ENCODE data around the gene COL18A1. TPM values are rescaled to one million over a fixed set of nuclear protein-coding genes. Genes with fewer than 3 reads are reported as not detected.

The COL18A1 gene
- total and polyA plus RNA-seq, 2 experiments from 2014 or later = 97.1 to 140 TPM

GRCh38 chr21:45403133-45403824 is 1.7 kb upstream of the COL18A1 start:
- TF ChIP-seq EZH2 (IDR thresholded peaks at IDR 0.05; ENCODE audit: borderline replicate concordance) = no peak
- no peak for TF ChIP-seq CTCF (IDR thresholded peaks at IDR 0.05; ENCODE audit: poor library complexity)
- TF ChIP-seq EZH2phosphoT487 (IDR thresholded peaks at IDR 0.05; ENCODE audit: low read depth, severe bottlenecking, unreplicated experiment) = no peak
- WGBS (ENCODE audit: low lambda C conversion rate, missing lambda C conversion rate) = 89% methylated on average over 7 of the region's 7 CpGs
- Histone ChIP-seq H3K4me3 (no peak overlapping the region), H3K36me3 (replicated peaks; ENCODE audit: insufficient read depth, low read depth) (no peaks in the 10 kb centered on the region), H3K27ac (no peak overlapping the region), H3K4me2 (no peak overlapping the region), H3K4me1 (ENCODE audit: insufficient read depth) (peaks cover 28% of the 10 kb centered on the region), H3K79me2 (peaks cover 19% of the 10 kb centered on the region), H3K9me3 (ENCODE audit: low read depth) (peaks cover 4% of the 10 kb centered on the region), H4K20me1 (ENCODE audit: insufficient read depth, poor library complexity, severe bottlenecking) (no peaks in the 10 kb centered on the region), H3K27me3 (no peaks in the 10 kb centered on the region), H2AFZ (no peak overlapping the region), H3K9me2 (replicated peaks; ENCODE audit: insufficient read depth) (no peaks in the 10 kb centered on the region)
- DNase-seq (ENCODE audit: low spot score) = no peak

- DNase-seq (ENCODE audit: low spot score) = peak; percentile 58
- Histone ChIP-seq H3K9me3 (ENCODE audit: low read depth) (peaks cover 4% of the 10 kb centered on the region), H2AFZ (peak overlapping the region; percentile 78), H3K9me2 (replicated peaks; ENCODE audit: insufficient read depth) (no peaks in the 10 kb centered on the region), H3K36me3 (replicated peaks; ENCODE audit: insufficient read depth, low read depth) (no peaks in the 10 kb centered on the region), H3K4me2 (peak overlapping the region; percentile 99), H3K27me3 (no peaks in the 10 kb centered on the region), H3K4me3 (peak overlapping the region; percentile 64), H3K27ac (no peak overlapping the region), H3K79me2 (peaks cover 27% of the 10 kb centered on the region), H3K4me1 (ENCODE audit: insufficient read depth) (peaks cover 34% of the 10 kb centered on the region), H4K20me1 (ENCODE audit: insufficient read depth, poor library complexity, severe bottlenecking) (no peaks in the 10 kb centered on the region)
- TF ChIP-seq EZH2phosphoT487 (IDR thresholded peaks at IDR 0.05; ENCODE audit: low read depth, severe bottlenecking, unreplicated experiment) = no peak
- TF ChIP-seq CTCF (IDR thresholded peaks at IDR 0.05; ENCODE audit: poor library complexity) = no peak
- TF ChIP-seq EZH2 (IDR thresholded peaks at IDR 0.05; ENCODE audit: borderline replicate concordance) = no peak
- WGBS (ENCODE audit: low lambda C conversion rate, missing lambda C conversion rate) = 26% methylated on average over 36 of the region's 39 CpGs
Measured at GRCh38 chr21:45403825-45404729, 888 bp upstream of the COL18A1 start.

GRCh38 chr21:45405271-45405818 is 380 bp downstream of the COL18A1 start:
- H3K9me3 ChIP-seq (ENCODE audit: low read depth) = peaks cover 4% of the 10 kb centered on the region
- H3K4me3 ChIP-seq = peak overlapping the region; percentile 39
- no peaks in the 10 kb centered on the region for H3K36me3 ChIP-seq (replicated peaks; ENCODE audit: insufficient read depth, low read depth)
- no peaks in the 10 kb centered on the region for H4K20me1 ChIP-seq (ENCODE audit: insufficient read depth, poor library complexity, severe bottlenecking)
- peaks cover 46% of the 10 kb centered on the region for H3K4me1 ChIP-seq (ENCODE audit: insufficient read depth)
- peak; percentile 69 for DNase-seq (ENCODE audit: low spot score)
- WGBS (ENCODE audit: low lambda C conversion rate, missing lambda C conversion rate) = no CpG with 5 or more reads among the region's 86 CpGs
- H3K27me3 ChIP-seq = no peaks in the 10 kb centered on the region
- peaks cover 37% of the 10 kb centered on the region for H3K79me2 ChIP-seq
- TF ChIP-seq EZH2 (IDR thresholded peaks at IDR 0.05; ENCODE audit: borderline replicate concordance) (no peak), CTCF (IDR thresholded peaks at IDR 0.05; ENCODE audit: poor library complexity) (no peak), EZH2phosphoT487 (IDR thresholded peaks at IDR 0.05; ENCODE audit: low read depth, severe bottlenecking, unreplicated experiment) (no peak)
- H3K9me2 ChIP-seq (replicated peaks; ENCODE audit: insufficient read depth) = no peaks in the 10 kb centered on the region
- H3K27ac ChIP-seq = peak overlapping the region; percentile 66
- no peak overlapping the region for H2AFZ ChIP-seq
- H3K4me2 ChIP-seq = peak overlapping the region; percentile 94

Measured in hepatocyte (in vitro differentiated cells).